Hypothalamus (tissue), 51 donors: Measurements from ENCODE around the gene RPS6KA4.

ENCODE experiments used
- DNase-seq, 51 donors: peaks; one replicate each; lab custom pipeline; 2025; lab: John Stamatoyannopoulos, UW

RPS6KA4 gene

DNA sequence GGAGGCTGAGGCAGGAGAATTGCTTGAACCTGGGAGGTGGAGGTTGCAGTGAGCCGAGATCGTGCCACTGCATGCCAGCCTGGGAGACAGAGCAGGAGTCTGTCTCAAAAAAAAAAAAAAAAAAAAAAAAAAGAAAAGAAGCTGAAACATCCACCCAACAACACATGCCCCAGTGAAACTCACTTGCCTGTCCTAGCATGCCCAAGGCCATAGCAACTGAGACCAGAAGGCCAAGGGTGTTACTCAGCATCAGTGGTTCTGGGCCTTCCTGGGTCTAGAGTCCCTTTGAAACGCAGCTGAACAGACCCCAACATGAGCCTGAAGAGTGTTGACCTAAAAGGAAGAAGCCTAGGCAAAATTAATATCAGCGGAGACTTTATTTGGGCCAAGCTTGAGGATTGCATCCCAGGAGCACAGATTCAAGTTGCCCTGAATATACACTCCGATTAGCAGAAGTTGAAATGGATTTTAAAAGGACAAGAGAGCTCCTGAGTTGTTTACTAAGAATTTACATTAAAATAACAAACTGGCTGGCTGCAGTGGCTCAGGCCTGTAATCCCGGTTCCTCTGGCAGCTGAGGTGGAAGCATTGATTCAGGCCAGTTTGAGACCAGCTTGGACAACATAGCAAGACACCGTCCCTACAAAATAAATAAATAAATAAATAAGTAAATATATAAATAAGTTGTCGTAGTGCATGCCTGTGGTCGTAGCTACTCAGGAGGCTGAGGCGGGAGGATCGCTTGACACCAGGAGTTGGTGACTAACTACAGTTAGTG is 34.1 kb upstream of the RPS6KA4 start:
- DNase-seq = no peak

DNA sequence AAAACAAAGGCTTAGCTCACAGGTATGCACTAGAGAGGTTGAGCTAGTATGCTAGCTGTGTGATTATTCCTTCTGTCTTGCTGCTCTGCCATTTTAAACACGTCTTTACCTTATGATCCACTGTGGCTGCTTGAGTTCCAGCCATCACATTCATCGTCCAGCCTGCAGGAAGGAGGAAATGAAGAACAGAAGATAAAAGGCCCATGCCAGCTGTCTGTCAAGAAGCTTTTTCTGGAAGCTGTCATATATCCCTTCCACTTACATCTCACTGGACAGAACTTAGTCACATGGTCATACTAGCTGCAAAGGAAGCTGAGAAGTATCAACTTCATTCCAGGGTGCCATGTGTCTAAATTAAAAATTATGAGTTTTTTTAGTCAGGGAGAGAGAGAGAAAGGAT is 31.6 kb upstream of the RPS6KA4 start:
- DNase-seq = no peak

DNA sequence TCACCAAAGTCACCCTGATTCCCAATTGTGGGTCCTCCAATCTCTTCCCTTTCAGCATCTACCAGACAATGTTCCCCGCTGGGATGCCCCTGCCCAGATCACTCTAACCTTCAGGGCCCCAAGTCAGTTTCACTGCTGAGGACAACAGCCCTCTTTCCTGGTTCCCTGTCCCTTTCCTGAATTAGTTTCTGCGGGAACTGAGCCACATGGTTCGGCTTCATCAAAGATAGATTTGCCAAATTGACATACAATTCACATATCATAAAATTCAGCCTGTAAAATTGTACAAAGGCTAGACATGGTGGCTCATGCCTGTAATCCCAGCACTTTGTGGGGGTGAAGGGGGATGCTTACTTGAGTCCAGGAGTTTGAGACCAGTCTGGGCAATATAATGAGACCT is 31.0 kb upstream of the RPS6KA4 start:
- DNase-seq = no peak

DNA sequence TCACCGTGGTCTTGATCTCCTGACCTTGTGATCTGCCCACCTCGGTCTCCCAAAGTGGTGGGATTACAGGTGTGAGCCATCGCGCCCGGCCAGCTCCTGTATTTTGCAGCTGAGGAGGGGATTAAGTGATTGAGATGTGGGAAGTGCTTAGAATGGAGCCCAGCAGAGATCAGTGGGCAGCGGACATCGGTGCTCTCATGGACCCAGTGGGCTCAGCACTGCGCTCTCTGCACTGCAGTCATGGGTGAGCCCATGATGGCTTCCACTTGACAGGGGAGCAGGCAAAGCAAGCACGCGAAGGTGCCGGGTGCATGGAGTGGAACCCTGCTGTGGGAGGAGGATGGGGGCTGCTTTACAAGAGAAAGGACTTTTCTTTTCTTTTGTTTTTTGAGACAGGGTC is 28.1 kb upstream of the RPS6KA4 start:
- no peak for DNase-seq

DNA sequence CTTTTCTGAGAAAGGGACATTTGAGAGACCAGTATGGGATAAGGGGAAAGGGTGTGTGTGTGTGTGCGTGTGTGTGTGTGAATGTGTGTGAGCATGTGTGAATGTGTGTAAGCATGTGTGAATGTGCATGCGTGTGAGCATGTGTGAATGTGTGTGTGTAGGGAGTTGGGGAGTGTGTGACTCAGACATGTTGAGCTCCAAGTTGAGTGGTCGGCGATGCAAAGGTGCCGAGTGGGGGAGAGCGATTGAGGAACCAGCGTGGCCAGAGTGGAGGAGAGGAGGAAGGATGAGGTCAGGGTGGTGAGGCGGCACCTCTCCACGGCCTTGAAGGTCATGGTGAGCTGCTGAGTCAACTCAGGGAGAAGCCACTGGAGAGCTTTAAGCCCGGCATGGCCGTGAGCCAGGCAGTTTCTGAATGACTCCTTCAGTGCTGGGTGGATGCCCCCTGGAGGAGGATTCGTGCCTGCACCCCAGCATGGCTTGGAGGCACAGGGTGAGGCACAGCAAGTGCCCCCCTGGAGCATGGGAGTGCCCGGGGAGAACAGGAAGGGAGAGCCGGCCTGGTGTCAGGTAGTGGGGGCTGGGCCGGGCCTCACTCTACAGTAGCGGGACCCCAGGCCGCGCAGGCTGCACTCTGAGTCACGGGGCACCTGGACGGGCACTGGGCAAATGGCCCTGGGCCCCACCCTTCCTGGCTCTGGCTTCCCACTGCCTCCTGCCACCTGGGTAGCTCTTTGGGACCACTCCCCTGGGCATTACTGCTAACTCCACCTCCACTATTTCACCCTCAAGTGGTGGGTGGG is 27.2 kb upstream of the RPS6KA4 start:
- peak in 16 of 51 donors; percentile 10 to 59 (median 28) for DNase-seq

DNA sequence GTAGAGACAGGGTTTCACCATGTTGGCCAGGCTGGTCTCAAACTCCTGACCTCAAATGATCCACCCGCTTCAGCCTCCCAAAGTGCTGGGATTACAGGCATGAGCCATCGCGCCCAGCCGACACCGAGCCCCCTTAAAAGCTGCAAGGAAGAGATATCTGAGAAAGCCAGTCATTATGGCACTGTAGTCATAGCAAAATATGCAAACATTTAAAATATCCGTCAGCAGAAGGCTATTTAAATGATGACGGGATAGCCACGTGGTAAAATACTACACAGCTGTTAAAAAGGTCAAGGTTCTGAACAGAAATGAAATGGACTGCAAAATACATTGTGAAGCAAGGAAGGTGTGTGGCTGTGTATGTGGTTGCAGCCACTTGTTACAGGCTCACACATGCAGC is 25.4 kb upstream of the RPS6KA4 start:
- DNase-seq = no peak

DNA sequence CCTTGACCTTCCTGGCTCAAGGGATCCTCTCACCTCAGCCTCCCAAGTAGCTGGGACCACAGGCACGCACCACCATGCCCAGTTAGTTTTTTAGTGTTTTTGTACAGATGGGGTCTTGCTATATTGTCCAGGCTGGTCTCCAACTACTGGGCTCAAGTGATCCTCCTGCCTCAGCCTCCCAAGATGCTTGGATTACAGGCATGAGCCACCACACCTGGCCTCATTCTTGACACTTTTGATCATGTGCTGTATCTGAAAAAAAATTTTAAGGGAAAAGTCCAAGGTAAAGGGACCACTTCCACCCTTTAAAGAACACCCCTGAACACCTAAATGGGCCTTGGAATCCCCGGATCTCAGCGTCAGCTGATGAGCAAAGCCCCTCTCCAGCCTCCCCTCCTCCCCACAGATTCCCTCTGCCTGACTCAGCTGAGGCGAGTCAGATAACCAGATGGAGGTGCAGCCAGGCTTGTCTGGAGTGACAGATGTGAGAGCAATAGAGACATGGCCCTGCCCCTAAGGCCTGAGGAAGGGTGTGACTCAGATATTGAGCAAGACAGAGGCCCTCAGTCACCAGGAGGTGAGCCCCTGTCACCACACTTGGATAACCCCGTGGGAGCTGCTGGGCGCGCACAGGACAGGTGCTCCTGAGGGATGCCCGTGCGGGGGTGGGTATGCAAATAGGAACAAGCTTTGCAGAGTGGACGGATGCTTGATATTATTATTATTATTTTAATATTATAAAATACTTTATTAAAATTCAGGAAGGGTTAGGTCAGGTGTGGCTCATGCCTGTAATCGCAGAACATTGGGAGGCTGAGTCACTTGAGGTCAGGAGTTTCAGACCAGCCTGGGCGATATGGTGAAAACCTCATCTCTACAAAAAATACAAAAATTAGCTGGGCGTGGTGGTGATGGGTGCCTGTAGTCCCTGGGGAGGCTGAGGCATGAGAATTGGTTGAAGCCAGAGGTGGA is 23.9 kb upstream of the RPS6KA4 start:
- no peak for DNase-seq

DNA sequence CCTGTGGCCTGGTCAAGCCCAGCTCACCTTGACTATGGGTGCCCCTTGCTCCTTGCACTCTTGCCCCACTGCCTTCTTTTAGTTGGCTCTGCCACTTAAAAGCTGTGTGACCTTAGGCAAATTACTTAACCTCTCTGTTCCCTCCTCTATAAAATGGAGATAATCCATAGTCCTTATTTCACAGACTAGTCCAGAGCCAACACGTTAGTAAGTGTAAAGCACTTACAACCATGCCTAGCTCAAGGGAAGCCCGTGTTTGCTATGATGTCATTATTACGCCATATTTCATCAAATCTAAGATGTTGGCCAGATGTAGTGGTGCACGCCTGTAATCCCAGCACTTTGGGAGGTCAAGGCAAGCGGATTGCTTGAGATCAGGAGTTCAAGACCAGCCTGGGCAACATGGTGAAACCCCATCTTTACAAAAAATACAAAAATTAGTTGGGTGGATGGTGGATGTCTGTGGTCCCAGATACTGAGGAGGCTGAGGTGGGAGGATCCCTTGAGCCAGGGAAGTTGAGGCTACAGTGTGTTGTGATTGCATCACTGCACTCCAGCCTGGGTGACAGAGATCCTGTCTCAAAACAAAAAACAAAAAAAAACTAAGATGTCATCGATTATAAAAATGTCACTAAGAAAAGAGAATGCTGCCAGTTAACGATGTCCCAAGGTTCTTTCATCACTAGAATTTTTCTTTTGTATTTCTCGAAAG is 21.3 kb upstream of the RPS6KA4 start:
- DNase-seq = no peak

DNA sequence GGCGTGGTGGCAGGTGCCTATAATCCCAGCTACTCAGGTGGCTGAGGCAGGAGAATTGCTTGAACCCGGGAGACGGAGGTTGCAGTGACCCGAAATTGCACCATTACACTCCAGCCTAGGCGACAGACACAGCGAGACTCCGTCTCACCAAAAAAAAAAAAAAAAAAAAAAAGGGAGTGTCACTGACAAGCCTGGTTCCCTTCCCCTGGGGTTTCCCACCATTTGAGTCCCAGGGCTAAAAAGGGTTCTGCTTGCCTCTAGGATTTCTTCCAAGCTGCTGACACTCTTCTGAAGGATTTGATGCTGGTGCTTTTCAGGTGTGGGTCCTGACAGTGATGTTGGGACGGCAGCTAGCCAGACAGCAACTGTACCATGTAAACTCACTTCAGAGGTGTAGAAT is 20.2 kb upstream of the RPS6KA4 start:
- no peak for DNase-seq

DNA sequence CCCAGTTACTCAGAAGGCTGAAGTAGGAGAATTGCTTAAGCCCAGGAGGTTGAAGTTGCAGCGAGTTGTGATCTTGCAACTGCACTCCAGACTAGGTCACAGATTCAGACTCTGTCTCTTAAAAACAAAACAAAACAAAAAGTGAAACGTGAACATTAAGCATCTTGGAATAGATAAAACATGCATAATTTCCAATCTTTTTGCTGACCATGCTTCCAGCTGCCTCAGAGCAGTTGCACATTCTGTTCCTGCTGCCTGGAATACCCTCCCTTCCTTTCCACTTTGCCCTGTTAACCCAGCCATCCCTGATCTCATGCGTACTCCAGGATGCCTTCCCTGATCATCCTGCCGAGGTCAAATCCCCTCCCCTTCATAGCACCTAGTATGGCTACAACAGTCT is 19.7 kb upstream of the RPS6KA4 start:
- DNase-seq = no peak

DNA sequence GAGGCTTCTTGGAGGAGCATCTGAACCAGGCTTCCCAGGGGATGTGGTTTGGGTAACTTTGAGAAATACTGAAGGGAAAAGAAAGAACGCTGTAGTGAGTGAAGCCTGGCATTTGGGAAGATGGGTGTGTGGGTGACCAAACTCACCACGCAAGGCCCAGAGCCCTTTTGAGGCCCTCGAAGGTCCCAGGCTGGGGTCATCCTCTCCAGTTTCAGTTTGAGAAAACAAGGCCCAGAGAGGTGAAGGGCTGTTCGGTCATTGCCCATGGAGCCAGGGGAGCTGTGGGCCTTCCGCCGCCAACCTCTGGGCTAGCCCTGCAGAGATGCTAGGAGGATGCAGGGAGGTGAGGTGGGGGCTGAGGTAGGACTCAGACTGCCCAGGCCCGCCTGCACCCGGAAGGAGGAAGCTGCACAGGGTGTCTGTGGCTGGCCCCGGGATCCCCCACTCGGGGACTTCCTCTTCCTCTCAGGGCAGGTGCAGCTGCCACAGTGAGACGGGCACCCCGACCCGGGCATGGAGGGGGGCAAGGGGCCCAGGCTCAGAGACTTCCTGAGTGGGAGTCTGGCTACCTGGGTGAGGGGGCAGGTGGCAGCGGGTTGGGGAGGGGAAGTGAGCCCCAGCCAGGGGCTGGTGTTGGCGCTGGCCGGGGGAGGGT is 19.1 kb upstream of the RPS6KA4 start, which contains the start of gene CCDC88B:
Gene CCDC88B (plus strand): TSS at position 451 of the 655 bp plus-strand sequence. CDS start 63 bp downstream, at position 514.
- peak in 17 of 51 donors; percentile 5 to 43 (median 23) for DNase-seq

DNA sequence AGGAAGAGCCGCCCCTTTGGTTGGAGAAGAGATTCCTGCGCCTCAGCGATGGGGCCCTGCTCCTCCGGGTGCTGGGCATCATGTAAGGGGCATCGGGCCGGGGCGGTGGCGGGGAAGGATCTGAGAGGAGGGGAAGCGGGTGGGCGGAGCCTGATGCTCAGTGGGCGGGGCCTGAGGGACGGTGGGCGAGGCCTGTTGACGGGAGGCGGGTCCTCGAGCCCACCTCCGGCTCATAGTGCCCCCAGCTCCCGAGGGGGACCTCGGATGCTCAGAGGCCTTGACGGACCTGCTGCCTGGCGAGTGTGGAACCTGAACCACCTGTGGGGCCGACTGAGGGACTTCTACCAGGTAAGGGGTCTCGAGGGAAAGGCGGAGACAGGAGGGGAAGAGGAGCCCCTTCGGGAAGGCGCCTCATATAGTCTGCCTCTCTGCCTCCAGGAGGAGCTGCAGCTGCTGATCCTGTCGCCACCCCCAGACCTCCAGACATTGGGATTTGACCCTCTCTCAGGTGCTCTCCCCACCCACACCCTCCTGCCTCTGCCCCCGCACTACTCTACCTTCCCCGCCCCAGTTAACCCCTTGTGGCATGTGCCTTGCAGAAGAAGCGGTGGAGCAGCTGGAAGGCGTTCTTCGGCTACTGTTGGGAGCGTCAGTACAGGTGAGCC is 18.2 kb upstream of the RPS6KA4 start:
- DNase-seq = peak in 5 of 51 donors; percentile 11 to 30 (median 21)

DNA sequence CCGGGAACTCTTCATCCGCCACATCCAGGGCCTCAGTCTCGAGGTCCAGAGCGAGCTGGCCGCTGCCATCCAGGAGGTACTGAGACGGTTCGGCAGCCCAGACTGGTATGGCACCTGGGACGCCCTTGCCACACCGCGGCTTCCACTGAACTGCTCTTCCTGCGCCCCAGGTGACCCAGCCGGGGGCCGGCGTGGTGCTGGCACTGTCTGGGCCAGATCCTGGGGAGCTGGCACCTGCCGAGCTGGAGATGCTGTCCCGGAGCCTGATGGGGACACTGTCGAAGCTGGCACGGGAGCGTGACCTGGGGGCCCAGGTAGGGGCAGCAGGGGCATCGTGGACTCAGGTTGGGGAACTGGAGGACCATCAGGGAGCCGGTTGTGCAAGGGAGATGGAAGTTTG is 17.5 kb upstream of the RPS6KA4 start:
- no peak for DNase-seq

DNA sequence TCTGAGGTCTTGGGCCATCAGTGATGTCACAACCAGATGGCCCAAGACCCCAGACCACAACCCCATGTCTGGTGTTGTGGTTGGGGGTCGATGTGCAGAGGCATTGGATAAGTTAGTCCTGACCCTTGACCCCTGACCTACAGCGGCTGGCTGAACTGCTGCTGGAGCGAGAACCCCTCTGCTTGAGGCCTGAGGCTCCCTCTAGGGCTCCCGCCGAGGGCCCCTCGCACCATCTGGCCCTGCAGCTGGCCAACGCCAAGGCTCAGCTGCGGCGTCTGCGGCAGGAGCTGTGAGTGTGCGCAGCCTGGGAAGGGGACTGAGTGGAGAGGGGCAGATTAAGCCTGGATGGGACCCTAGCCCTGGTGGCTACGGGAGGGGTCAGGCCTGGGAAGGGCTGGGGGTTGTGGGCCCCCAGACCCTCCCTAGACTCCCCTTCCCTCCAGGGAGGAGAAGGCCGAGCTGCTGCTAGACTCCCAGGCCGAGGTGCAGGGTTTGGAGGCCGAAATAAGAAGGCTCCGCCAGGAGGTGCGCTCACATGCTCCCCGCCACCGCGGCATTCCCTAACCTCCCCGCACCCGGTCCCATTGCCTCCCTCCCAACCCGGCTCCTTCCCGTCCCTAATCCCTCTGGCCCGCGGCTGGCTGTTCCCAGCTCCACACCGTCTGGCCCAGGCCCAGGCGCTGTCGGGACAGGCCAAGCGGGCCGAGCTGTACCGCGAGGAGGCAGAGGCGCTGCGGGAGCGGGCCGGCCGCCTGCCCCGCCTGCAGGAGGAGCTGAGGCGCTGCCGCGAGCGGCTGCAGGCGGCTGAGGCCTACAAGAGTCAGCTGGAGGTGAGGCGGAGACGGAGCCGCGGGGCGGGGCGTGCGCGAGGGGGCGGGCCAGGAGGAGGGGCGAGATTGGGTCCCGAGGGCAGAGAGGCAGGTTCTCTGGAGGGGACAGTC is 16.8 kb upstream of the RPS6KA4 start:
- peak in 42 of 51 donors; percentile 20 to 86 (median 60) for DNase-seq

DNA sequence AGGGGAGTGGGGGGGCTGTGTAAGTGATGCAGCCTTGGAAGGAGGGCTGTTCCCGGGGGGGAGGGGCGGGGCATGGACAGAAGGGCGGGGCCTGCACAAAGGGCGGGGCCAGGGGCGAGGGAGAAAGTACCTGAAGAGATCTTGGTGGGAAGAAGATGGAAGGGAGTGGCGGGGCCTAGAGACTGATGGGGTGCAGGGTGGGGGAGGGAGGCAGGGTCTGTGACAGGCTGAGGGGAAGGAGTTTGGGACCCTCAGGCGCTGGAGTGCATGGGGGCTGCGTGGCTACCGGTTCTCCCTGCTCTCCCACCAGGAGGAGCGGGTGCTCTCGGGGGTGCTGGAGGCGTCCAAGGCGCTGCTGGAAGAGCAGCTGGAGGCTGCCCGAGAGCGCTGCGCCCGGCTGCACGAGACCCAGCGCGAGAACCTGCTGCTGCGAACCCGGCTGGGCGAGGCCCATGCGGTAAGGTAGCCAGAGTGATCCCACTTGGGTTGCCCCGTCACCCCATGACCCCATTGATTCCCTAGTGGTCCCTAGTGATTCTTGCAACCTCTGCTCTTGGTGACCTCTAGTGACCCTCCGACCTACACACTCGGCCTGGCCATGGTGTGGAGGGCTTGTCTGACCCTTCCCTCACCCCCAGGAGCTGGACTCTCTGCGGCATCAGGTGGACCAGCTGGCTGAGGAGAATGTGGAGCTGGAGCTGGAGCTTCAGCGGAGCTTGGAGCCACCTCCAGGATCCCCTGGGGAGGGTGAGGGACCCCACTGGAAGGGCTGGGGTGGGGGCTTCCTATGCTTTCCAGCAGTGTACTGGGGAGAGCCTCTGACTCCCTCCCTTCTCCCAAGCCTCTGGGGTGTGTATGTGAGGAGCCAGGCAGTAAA is 15.9 kb upstream of the RPS6KA4 start:
- no peak for DNase-seq

DNA sequence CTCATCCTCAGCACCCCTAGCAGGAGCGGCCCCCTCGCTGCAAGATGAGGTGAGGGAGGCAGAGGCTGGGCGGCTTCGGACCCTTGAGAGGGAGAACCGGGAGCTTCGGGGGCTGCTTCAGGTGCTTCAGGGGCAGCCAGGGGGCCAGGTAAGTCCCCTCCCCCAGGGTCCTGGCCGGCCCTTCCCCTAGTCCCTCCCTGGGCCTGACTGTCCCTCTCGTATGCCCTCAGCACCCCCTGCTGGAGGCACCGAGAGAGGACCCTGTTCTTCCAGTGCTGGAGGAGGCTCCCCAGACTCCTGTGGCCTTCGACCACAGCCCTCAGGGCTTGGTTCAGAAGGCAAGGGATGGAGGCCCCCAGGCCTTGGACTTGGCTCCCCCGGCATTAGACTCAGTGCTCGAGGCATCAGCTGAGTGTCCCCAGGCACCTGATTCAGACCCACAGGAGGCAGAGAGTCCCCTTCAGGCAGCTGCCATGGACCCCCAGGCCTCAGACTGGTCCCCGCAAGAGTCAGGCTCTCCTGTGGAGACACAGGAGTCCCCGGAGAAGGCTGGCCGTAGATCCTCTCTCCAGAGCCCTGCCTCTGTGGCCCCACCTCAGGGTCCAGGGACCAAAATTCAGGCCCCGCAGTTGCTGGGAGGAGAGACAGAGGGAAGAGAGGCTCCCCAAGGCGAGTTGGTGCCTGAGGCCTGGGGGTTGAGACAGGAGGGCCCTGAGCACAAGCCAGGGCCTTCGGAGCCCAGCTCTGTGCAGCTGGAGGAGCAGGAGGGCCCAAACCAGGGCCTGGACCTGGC is 15.0 kb upstream of the RPS6KA4 start:
- DNase-seq = peak in 1 of 51 donors; percentile 12
